ENCODE data around the gene FOXF2. TPM values are rescaled to one million over a fixed set of nuclear protein-coding genes. Genes with fewer than 3 reads are reported as not detected.

The FOXF2 gene
- total RNA-seq, 4 donors from 2014 or later, result 41.7 to 154 (median 91.9) TPM

GRCh38 chr6:1405221-1405620 is 15.8 kb downstream of the FOXF2 start:
- 94% methylated on average over 2 of the region's 6 CpGs; no CpG with 5 or more reads in 1 of the 2 donors for WGBS, 2 donors (ENCODE audit: low coverage in 1 of 2)
- Histone ChIP-seq H3K9me3 (peaks cover 0 to 3% (median 0%) of the 10 kb centered on the region in 3 donors), H3K27ac (no peak overlapping the region), H3K4me3 (no peak overlapping the region), H3K36me3 (no peaks in the 10 kb centered on the region), H3K4me1 (peaks cover 0 to 21% (median 5%) of the 10 kb centered on the region in 3 donors), H3K27me3 (no peaks in the 10 kb centered on the region)
- ATAC-seq, result no peak
- TF ChIP-seq CTCF (IDR thresholded peaks at IDR 0.05) (no peak), EP300 (IDR thresholded peaks at IDR 0.05) (no peak), POLR2A (IDR thresholded peaks at IDR 0.05) (no peak), POLR2AphosphoS5 (IDR thresholded peaks at IDR 0.05) (no peak)

GRCh38 chr6:1406306-1407072 is 17.1 kb downstream of the FOXF2 start:
- H3K9me3 ChIP-seq, result peaks cover 0 to 3% (median 0%) of the 10 kb centered on the region in 3 donors
- H3K36me3 ChIP-seq, result no peaks in the 10 kb centered on the region
- 40 to 92% methylated on average over 1 to 3 of the region's 13 CpGs for WGBS, 2 donors (ENCODE audit: low coverage in 1 of 2)
- peak overlapping the region in 3 of 4 donors; percentile 65 to 71 (median 70) for H3K27ac ChIP-seq
- no peaks in the 10 kb centered on the region for H3K27me3 ChIP-seq
- H3K4me1 ChIP-seq, result peaks cover 0 to 21% (median 5%) of the 10 kb centered on the region in 3 donors
- H3K4me3 ChIP-seq, result no peak overlapping the region
- TF ChIP-seq POLR2AphosphoS5 (IDR thresholded peaks at IDR 0.05) (no peak), CTCF (IDR thresholded peaks at IDR 0.05) (no peak), EP300 (IDR thresholded peaks at IDR 0.05) (no peak), POLR2A (IDR thresholded peaks at IDR 0.05) (no peak)
- no peak for ATAC-seq

GRCh38 chr6:1407499-1407990 is 18.2 kb downstream of the FOXF2 start:
- 24 to 75% methylated on average over 2 to 10 of the region's 11 CpGs for WGBS, 2 donors (ENCODE audit: low coverage in 1 of 2)
- Histone ChIP-seq H3K4me1 (peaks cover 0 to 25% (median 5%) of the 10 kb centered on the region in 3 donors), H3K4me3 (no peak overlapping the region), H3K27ac (peak overlapping the region in 3 of 4 donors; percentile 65 to 71 (median 70)), H3K27me3 (no peaks in the 10 kb centered on the region), H3K36me3 (no peaks in the 10 kb centered on the region), H3K9me3 (peaks cover 0 to 3% (median 0%) of the 10 kb centered on the region in 3 donors)
- peak; percentile 24 for ATAC-seq
- TF ChIP-seq EP300 (IDR thresholded peaks at IDR 0.05) (no peak), CTCF (IDR thresholded peaks at IDR 0.05) (no peak), POLR2AphosphoS5 (IDR thresholded peaks at IDR 0.05) (no peak), POLR2A (IDR thresholded peaks at IDR 0.05) (no peak)

GRCh38 chr6:1409774-1410465 is 20.5 kb downstream of the FOXF2 start:
- no peak overlapping the region for H3K4me3 ChIP-seq
- H3K27ac ChIP-seq, result no peak overlapping the region
- TF ChIP-seq EP300 (IDR thresholded peaks at IDR 0.05), result no peak
- TF ChIP-seq CTCF (IDR thresholded peaks at IDR 0.05), result no peak
- no peak for TF ChIP-seq POLR2A (IDR thresholded peaks at IDR 0.05)
- no peak for TF ChIP-seq POLR2AphosphoS5 (IDR thresholded peaks at IDR 0.05)
- H3K36me3 ChIP-seq, result no peaks in the 10 kb centered on the region
- no peaks in the 10 kb centered on the region for H3K9me3 ChIP-seq
- no peaks in the 10 kb centered on the region for H3K27me3 ChIP-seq
- no peak for ATAC-seq
- H3K4me1 ChIP-seq, result peaks cover 0 to 25% (median 5%) of the 10 kb centered on the region in 3 donors
- 65 to 76% methylated on average over 4 to 21 of the region's 22 CpGs for WGBS, 2 donors (ENCODE audit: low coverage in 1 of 2)
